ENCODE measurements around the gene GAD1. TPM values are rescaled to one million over a fixed set of nuclear protein-coding genes. Genes with fewer than 3 reads are reported as not detected.

GAD1 gene
- total RNA-seq, 1 donor from 2014 or later, result not detected

DNA sequence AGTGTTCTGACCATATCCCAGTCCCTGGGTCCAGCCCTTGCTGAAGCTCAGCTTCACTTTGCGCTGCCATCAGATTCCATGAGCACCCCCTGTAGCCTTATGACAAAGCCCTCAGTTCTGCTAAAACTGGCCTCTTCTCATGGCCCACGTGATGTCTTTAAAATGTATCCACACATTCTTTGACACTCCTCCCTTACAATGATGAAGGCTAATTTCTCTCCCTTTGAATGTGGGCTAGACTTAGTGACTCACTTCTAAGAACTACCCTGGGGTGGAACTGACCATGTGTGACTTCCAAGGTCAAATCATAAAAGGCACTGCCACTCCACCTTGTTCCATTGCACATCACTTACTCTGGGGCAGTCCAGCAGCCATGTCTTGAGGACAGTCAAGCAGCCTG, 67.0 kb downstream of the GAD1 start:
- H3K4me3 Mint-ChIP-seq (ENCODE audit: unreplicated experiment), result no peak overlapping the region
- H3K4me1 Mint-ChIP-seq (ENCODE audit: low read depth), result no peaks in the 10 kb centered on the region
- peaks cover 25% of the 10 kb centered on the region for H3K27me3 Mint-ChIP-seq (ENCODE audit: low read depth)
- no peak for DNase-seq (ENCODE audit: low spot score)
- no peak overlapping the region for H3K27ac Mint-ChIP-seq (ENCODE audit: unreplicated experiment)
- no peaks in the 10 kb centered on the region for H3K9me3 Mint-ChIP-seq (ENCODE audit: low read depth)
- H3K36me3 Mint-ChIP-seq (ENCODE audit: low read depth), result no peaks in the 10 kb centered on the region
- TF ChIP-seq, protein P1, sequence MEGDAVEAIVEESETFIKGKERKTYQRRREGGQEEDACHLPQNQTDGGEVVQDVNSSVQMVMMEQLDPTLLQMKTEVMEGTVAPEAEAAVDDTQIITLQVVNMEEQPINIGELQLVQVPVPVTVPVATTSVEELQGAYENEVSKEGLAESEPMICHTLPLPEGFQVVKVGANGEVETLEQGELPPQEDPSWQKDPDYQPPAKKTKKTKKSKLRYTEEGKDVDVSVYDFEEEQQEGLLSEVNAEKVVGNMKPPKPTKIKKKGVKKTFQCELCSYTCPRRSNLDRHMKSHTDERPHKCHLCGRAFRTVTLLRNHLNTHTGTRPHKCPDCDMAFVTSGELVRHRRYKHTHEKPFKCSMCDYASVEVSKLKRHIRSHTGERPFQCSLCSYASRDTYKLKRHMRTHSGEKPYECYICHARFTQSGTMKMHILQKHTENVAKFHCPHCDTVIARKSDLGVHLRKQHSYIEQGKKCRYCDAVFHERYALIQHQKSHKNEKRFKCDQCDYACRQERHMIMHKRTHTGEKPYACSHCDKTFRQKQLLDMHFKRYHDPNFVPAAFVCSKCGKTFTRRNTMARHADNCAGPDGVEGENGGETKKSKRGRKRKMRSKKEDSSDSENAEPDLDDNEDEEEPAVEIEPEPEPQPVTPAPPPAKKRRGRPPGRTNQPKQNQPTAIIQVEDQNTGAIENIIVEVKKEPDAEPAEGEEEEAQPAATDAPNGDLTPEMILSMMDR (IDR thresholded peaks at IDR 0.05), result no peak

DNA sequence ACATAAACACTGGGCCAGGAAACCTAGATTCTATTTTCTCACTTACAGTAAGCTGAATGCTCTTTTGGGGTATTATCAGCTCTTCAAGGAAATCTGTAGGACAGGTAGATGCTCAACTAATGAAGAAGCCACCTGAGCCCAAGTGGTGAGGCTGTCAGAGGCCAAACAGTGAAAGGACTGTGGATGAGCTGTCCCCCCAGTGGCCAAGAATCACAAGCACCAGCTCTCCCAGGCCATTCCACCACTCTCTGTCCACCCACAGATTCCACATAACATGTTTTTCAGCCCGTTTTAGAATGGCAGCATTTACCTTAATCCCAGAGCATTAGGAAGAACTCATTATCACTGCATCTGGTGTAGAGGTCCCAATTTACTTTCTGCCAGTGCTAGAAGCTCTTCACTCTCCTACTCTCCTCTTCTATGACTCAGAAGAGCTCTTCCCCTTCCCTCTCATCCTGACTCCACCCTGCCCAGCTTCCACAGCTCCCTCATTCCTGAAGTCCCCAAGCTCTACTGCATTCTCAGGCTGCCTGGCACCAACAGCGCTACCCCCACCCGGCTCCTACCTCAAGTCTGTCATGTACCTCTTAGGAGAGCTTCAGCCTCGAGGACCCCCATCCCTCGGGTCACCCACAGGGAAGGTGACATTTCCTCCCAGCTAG, 68.6 kb downstream of the GAD1 start:
- Mint-ChIP-seq H3K9me3 (ENCODE audit: low read depth) (no peaks in the 10 kb centered on the region), H3K27ac (ENCODE audit: unreplicated experiment) (no peak overlapping the region), H3K27me3 (ENCODE audit: low read depth) (peaks cover 28% of the 10 kb centered on the region), H3K4me3 (ENCODE audit: unreplicated experiment) (no peak overlapping the region), H3K4me1 (ENCODE audit: low read depth) (no peaks in the 10 kb centered on the region), H3K36me3 (ENCODE audit: low read depth) (no peaks in the 10 kb centered on the region)
- TF ChIP-seq, protein P1 (IDR thresholded peaks at IDR 0.05), result no peak
- no peak for DNase-seq (ENCODE audit: low spot score)

DNA sequence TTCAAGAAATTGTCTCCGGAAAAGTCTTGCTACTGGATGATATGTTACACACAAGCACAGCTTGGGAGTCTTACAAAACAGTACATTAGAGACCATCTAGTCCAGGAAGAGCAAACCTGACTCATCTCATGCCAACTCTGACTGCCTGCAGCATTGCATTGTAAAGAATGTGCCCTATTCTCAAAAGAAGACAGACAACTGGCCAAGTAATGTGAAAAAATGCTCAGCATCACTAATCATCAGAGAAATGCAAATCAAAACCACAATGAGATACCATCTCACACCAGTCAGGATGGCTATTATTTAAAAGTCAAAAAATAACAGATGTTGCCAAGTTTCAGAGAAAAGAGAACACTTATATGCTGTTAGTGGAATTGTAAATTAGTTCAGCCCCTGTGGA, 69.7 kb downstream of the GAD1 start:
- Mint-ChIP-seq H3K4me3 (ENCODE audit: unreplicated experiment) (no peak overlapping the region), H3K27ac (ENCODE audit: unreplicated experiment) (no peak overlapping the region), H3K27me3 (ENCODE audit: low read depth) (peaks cover 27% of the 10 kb centered on the region), H3K4me1 (ENCODE audit: low read depth) (no peaks in the 10 kb centered on the region), H3K36me3 (ENCODE audit: low read depth) (no peaks in the 10 kb centered on the region), H3K9me3 (ENCODE audit: low read depth) (no peaks in the 10 kb centered on the region)
- no peak for DNase-seq (ENCODE audit: low spot score)
- TF ChIP-seq, protein P1 (IDR thresholded peaks at IDR 0.05), result no peak

DNA sequence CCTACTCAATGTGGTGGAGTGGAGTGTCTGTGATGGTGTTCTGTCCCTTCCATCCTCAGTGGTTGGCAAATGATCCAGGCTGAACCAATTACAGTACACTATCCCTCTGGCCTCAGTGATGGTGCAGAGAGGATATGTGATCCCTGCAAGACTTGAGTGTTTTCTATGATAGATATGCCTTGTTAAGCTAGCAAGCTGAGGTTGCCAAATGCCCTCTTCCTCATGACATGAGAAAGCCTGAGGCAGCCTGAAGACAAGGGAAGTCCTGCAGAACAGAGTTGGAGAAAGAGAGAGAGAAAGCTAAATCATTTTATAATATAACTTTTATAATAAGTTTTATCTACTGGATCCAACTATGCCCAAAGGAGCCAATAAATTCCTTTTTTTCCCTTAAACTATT, 70.8 kb downstream of the GAD1 start:
- H3K36me3 Mint-ChIP-seq (ENCODE audit: low read depth), result no peaks in the 10 kb centered on the region
- peaks cover 16% of the 10 kb centered on the region for H3K27me3 Mint-ChIP-seq (ENCODE audit: low read depth)
- no peak overlapping the region for H3K27ac Mint-ChIP-seq (ENCODE audit: unreplicated experiment)
- H3K9me3 Mint-ChIP-seq (ENCODE audit: low read depth), result no peaks in the 10 kb centered on the region
- H3K4me1 Mint-ChIP-seq (ENCODE audit: low read depth), result no peaks in the 10 kb centered on the region
- DNase-seq (ENCODE audit: low spot score), result no peak
- no peak overlapping the region for H3K4me3 Mint-ChIP-seq (ENCODE audit: unreplicated experiment)
- TF ChIP-seq, protein P1 (IDR thresholded peaks at IDR 0.05), result no peak

DNA sequence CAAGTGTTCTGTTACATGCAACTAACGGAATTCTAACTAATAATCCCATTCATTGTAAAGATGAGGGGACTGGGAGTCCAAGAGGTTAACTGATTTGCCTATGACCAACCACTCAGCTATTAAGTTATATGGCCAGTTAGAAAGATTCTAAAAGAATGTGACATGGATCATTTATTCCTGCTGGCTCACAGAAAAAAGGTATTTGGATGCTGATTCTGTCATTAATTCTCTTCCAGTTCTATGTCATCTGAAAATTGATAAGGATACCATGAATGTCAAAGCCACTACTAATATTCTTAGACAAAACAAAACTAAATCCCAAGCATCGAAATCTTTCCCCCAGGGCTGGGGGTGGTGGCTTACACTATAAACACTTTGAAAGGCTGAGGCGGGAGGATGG, 71.2 kb downstream of the GAD1 start:
- Mint-ChIP-seq H3K36me3 (ENCODE audit: low read depth) (no peaks in the 10 kb centered on the region), H3K4me1 (ENCODE audit: low read depth) (no peaks in the 10 kb centered on the region)
- DNase-seq (ENCODE audit: low spot score), result no peak

More for the DNA sequence above, 71.2 kb downstream of the GAD1 start:
- TF ChIP-seq, protein P1 (IDR thresholded peaks at IDR 0.05), result no peak
- Mint-ChIP-seq H3K9me3 (ENCODE audit: low read depth) (no peaks in the 10 kb centered on the region), H3K4me3 (ENCODE audit: unreplicated experiment) (no peak overlapping the region), H3K27ac (ENCODE audit: unreplicated experiment) (no peak overlapping the region), H3K27me3 (ENCODE audit: low read depth) (peaks cover 14% of the 10 kb centered on the region)

Measured in chondrocyte (in vitro differentiated cells).